ENCODE results near the gene FZD2. TPM values are rescaled to one million over a fixed set of nuclear protein-coding genes. Genes with fewer than 3 reads are reported as not detected.
"Not testable (repeated sequence)": the region's sequence is repeated elsewhere in the genome, so short reads cannot be mapped to it uniquely, and the experiment has no call there.

FZD2 gene
- total RNA-seq, 1 donor from 2014 or later: 0.12 TPM

- intact Hi-C loops (cut with micrococcal nuclease): no loop called here
Observed at GRCh38 chr17:44575403-44575802, 18.1 kb downstream of the FZD2 start.

GRCh38 chr17:44578947-44579346, 21.7 kb downstream of the FZD2 start:
- intact Hi-C loops (cut with micrococcal nuclease): no loop called here

DNA sequence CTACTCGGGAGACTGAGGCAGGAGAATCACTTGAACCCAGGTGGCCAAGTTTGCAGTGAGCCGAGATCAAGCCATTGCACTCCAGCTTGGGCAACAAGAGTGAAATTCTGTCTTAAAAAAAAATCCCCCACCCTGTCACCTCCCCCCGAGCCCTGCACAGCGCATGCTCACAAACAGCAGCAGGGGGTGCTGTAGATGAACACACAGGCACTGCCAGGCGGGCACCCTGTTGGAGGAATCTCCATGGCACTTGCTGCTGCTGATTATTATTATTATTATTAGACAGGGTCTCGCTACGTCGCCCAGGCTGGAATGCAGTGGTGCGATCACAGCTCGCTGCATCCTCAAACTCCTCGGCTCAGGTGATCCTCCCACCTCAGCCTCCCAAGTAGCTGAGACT, 24.6 kb downstream of the FZD2 start:
- intact Hi-C loops (cut with micrococcal nuclease): no loop called here

- intact Hi-C loops (cut with micrococcal nuclease): no loop called here
Observed at GRCh38 chr17:44584443-44584842, 27.2 kb downstream of the FZD2 start.

DNA sequence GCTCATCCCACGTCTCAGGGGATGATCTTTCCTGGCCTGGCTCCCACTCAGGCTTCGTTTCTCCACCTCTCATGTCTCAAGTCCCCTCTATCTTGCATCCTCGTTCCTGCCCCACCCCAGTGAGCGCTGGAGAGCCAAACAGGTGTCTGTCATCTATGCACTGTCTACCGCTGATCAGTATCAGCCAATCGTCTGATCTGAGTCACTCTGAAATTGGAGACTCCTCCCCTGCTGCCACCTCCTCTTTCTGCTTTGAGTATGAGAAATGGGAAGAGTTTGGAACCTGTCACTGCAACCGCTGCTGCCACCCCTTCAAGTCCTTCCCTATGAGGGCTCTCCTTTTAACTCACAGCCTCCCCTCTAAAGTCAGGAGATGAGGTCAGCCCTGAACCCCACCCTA, 28.0 kb downstream of the FZD2 start:
- intact Hi-C loops (cut with micrococcal nuclease): no loop called here

DNA sequence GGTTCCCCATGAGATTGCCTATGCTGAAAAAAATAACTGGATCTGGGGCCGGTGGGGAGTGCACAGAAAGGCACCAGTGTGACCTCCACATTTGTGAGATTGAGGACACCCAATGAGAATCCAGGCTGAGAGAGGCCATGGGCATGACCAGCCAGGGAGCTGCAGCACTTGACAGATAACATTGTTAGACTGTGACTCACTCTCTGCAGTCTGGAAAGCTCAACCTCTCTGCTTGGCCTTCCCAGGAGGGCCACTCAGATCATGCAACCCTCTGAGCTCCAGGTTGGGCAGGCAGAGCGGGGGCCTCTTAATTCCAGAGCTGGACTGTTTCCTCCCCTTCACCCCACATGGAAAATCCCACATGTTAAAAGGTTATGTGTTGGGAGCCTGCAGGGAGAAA, 30.1 kb downstream of the FZD2 start:
- intact Hi-C loops (cut with micrococcal nuclease): no loop called here

DNA sequence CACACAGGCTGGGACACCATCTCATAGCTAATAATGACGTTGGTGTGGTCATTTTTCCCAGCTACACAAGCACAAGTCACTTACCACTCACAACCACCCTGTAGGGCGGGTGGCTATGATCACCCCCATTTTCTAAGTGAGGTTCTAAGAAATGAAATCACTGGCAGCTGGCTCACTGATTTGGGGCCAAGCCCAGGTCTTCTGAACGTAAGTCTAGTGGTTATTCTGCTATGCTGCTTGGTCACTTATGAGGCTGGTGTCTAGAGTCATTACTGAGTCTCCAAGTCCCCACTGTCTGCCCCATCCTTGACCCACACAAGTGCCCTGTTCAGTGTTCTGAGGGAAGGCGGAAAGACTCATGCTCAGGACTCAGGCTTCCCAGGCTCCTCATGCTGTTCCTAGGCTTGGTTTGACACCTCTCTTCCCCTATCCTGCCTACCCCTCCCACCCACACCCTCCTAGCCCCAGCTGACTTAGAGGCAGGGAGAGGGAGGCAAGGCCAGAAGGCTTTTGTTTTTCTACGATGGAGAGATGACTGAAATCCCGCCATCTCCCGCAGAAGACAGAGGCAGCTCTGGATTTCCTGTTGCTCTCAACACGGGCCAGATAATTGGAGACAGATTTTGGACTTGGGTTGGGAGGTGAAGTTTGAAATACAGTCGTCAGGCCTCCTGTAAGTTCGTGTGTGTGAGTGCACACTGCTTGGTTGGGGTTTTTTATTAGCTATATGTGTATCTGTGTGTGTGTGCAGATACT, 32.2 kb downstream of the FZD2 start:
- intact Hi-C loops (cut with micrococcal nuclease): no loop called here

GRCh38 chr17:44590072-44590462, 32.8 kb downstream of the FZD2 start:
- intact Hi-C loops (cut with micrococcal nuclease): not testable (repeated sequence)

- intact Hi-C loops (cut with micrococcal nuclease): not testable (repeated sequence)
Observed at GRCh38 chr17:44590762-44591161, 33.5 kb downstream of the FZD2 start.

GRCh38 chr17:44591206-44591605, 33.9 kb downstream of the FZD2 start:
- intact Hi-C loops (cut with micrococcal nuclease): no loop called here

- intact Hi-C loops (cut with micrococcal nuclease): no loop called here
Observed at GRCh38 chr17:44593156-44593555, 35.9 kb downstream of the FZD2 start.

DNA sequence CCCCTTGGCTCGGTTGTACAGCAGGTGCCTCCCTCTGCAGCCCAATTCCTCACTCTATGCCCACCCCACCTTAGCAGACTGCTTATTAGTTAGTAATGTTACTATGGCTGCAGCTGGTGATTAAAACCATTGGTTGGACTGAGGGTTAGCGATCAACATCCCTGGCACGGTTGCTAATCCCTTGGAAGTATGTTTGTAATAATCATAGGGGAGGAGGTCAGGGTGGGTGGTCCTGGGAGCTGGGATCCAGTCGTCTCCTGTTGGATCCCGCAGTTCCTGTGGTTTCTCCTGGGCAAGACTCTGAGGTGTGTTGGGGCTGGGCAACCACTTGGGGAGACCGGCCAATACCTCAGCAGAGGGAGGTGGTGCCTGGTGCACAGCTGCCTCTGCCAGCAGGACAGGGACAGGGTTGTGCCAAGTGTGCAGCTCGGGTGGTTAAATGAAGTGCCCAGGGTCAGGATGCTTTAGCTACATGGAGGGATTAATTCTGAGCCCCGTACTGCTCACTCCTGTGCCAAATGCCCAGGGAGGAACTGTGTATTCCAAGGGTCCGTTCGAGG, 38.0 kb downstream of the FZD2 start:
- intact Hi-C loops (cut with micrococcal nuclease): no loop called here

DNA sequence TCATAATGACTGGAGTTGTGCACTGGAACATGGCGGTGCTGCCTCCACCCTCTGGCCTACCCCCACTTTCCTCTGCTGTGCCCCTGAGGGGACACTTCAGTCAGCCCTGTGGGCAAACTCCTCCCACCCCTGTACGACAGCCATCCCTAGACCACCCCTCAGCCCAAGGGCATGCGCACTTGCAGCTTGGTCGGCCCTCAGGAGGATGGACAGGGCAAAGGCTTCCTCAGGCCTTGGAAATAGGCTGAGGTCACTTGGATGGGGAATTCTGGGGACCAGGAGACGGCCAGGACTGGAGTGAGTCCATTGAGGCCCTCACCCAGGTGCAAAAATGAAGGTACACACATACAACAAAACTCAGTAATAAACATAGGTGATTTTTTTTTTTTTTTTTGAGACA, 41.0 kb downstream of the FZD2 start:
- intact Hi-C loops (cut with micrococcal nuclease): no loop called here

DNA sequence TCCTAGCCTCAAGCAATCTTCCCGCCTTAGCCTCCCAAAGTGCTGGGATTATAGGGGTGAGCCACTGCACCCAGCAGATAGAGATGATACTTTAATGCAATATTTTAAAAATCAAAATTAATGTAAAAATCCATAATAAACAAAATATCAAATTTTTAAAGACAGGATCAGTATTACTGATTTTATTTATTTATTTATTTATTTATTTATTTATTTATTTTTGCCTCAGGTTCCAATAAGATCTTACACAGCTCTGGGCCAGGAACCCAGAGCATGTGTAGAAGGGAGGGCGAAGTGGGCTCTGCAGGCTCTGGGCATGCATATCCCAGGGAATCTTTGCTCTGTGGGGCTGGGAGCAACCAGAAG, 41.6 kb downstream of the FZD2 start:
- intact Hi-C loops (cut with micrococcal nuclease): no loop called here

DNA sequence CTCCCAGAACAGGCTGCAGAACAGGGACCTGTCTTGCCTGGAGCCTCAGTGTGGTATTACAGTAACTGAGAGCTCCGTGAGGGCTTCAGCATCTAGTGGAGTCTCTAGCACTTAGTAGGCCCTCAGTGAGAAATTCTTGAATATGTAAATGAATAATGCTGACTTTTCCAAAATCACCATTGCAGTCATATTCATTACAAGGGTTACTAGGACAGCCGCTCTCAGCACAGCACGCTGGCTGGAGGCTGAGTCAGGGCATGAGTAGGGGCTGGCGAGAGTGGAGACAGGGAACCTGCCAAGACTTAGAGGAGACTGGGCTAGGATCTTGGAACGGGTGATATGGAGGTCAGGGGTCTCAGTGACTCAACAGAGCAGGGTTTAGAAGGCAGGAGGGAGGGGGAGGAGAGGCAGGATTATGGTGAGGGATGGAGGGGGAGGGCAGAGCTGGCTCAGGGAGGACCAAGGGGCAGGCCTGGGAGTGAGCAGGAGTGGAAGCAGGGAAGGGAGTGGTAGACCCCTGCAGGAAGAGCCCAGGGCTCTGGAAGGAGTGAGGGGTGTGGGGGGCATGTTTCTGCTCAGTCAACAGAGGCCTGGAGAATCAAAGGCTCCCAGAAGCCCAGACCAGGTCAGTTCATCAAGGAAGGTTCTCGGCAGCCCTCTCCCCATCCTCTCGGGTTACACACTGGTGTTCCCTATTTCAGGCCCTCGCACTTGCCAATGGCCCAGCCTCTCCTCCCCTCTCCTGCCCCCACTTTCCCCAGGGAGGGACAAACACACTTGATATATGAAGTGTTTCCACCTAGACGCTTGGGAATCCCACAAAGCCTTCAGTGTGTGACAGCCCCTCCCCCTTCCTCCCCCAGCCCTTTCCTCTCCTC, 42.3 kb downstream of the FZD2 start:
- intact Hi-C loops (cut with micrococcal nuclease): no loop called here

- intact Hi-C loops (cut with micrococcal nuclease): no loop called here
Observed at GRCh38 chr17:44601539-44601938, 44.3 kb downstream of the FZD2 start.

GRCh38 chr17:44601973-44602372, 44.7 kb downstream of the FZD2 start:
- intact Hi-C loops (cut with micrococcal nuclease): no loop called here

GRCh38 chr17:44602390-44602789, 45.1 kb downstream of the FZD2 start:
- intact Hi-C loops (cut with micrococcal nuclease): no loop called here

GRCh38 chr17:44602970-44603369, 45.7 kb downstream of the FZD2 start:
- intact Hi-C loops (cut with micrococcal nuclease): no loop called here

DNA sequence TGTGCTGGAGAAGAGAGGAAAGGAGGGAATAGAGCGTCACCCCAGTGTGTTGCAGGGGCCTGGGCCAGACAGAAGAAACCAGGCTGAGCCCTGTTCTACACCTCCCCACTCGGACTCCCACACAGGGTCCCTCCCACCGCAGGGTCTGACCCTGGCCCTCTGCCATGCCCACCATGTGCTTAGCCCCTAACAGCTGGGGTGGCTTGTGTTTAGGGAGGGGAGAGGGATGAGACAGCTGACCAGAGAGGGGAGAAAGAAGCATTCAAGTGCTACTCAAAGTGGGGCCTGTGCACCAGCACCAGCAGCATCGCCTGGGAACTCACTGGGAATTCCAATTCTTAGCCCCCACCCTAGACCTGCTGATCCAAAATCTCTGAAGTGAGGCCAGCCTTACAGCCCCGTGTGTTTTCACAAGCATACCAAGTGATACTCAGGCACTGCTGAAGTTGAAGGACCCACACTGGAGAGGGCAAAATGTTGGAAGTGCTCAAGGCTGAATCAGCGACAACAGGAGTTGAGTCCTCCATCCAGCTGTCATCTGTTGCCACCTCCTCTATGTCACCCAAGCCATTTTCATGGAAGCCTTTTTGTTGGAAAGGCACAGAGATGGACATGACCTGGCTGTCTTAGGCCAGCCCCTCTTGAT, 47.0 kb downstream of the FZD2 start:
- intact Hi-C loops (cut with micrococcal nuclease): no loop called here

GRCh38 chr17:44604768-44605485, 47.6 kb downstream of the FZD2 start:
- intact Hi-C loops (cut with micrococcal nuclease): no loop called here
